Skin epidermis (tissue), 12 donors: ENCODE measurements around the gene AGAP1.

ENCODE experiments used
- H3K27ac ChIP-seq, 21 experiments: fragments of 200-600 bp; sonication (generic) in 11 of 21; one replicate each; pipeline ENCODE4 v1.5.0; 2020; ENCODE audit warnings: mild to moderate bottlenecking in 3 of 21, inconsistent platforms in 2 of 21, moderate library complexity in 2 of 21
- H3K4me3 ChIP-seq, 7 experiments: fragments of 200-600 bp; sonication (generic) in 2 of 7; one replicate each; pipeline ENCODE4 v1.5.0; 2020; ENCODE audit warnings: inconsistent platforms in 2 of 7, mild to moderate bottlenecking in 2 of 7, moderate library complexity in 1 of 7

The AGAP1 gene

GRCh38 chr2:235526166-235526565, 32.3 kb downstream of the AGAP1 start:
- Histone ChIP-seq H3K4me3 (no peak overlapping the region), H3K27ac (no peak overlapping the region)

- Histone ChIP-seq H3K4me3 (no peak overlapping the region), H3K27ac (no peak overlapping the region)
These were observed 34.1 kb downstream of the AGAP1 start for GRCh38 chr2:235527806-235528469.

- H3K27ac ChIP-seq = no peak overlapping the region
- no peak overlapping the region for H3K4me3 ChIP-seq
These were observed 35.8 kb downstream of the AGAP1 start for GRCh38 chr2:235529621-235530020.

- Histone ChIP-seq H3K27ac (no peak overlapping the region), H3K4me3 (no peak overlapping the region)
These were observed 36.9 kb downstream of the AGAP1 start for GRCh38 chr2:235530735-235531134.

- Histone ChIP-seq H3K4me3 (no peak overlapping the region), H3K27ac (no peak overlapping the region)
These were observed 38.5 kb downstream of the AGAP1 start for GRCh38 chr2:235532307-235532706.

- Histone ChIP-seq H3K27ac (no peak overlapping the region), H3K4me3 (no peak overlapping the region)
These were observed 39.4 kb downstream of the AGAP1 start for GRCh38 chr2:235533198-235533597.

GRCh38 chr2:235533616-235534385, 40.0 kb downstream of the AGAP1 start:
- H3K27ac ChIP-seq = no peak overlapping the region
- H3K4me3 ChIP-seq = no peak overlapping the region

GRCh38 chr2:235534678-235535422, 41.0 kb downstream of the AGAP1 start:
- Histone ChIP-seq H3K27ac (no peak overlapping the region), H3K4me3 (no peak overlapping the region)

- no peak overlapping the region for H3K27ac ChIP-seq
- H3K4me3 ChIP-seq = no peak overlapping the region
These were observed 41.7 kb downstream of the AGAP1 start for GRCh38 chr2:235535423-235536130.

GRCh38 chr2:235536711-235537110, 42.9 kb downstream of the AGAP1 start:
- Histone ChIP-seq H3K4me3 (no peak overlapping the region), H3K27ac (no peak overlapping the region)

- Histone ChIP-seq H3K4me3 (no peak overlapping the region), H3K27ac (no peak overlapping the region)
These were observed 43.3 kb downstream of the AGAP1 start for GRCh38 chr2:235537186-235537585.

- no peak overlapping the region for H3K27ac ChIP-seq
These were observed 43.7 kb downstream of the AGAP1 start for GRCh38 chr2:235537587-235537986.

GRCh38 chr2:235538144-235538639, 44.3 kb downstream of the AGAP1 start:
- Histone ChIP-seq H3K27ac (no peak overlapping the region), H3K4me3 (no peak overlapping the region)

More at GRCh38 chr2:235537587-235537986, 43.7 kb downstream of the AGAP1 start:
- H3K4me3 ChIP-seq = no peak overlapping the region

- Histone ChIP-seq H3K27ac (no peak overlapping the region), H3K4me3 (no peak overlapping the region)
These were observed 45.1 kb downstream of the AGAP1 start for GRCh38 chr2:235538981-235539380.

GRCh38 chr2:235539773-235540172, 45.9 kb downstream of the AGAP1 start:
- Histone ChIP-seq H3K4me3 (no peak overlapping the region), H3K27ac (no peak overlapping the region)

- H3K27ac ChIP-seq = no peak overlapping the region
- no peak overlapping the region for H3K4me3 ChIP-seq
These were observed 47.2 kb downstream of the AGAP1 start for GRCh38 chr2:235541016-235541415.

GRCh38 chr2:235541838-235542549, 48.2 kb downstream of the AGAP1 start:
- Histone ChIP-seq H3K4me3 (no peak overlapping the region), H3K27ac (no peak overlapping the region)

GRCh38 chr2:235542733-235543127, 48.9 kb downstream of the AGAP1 start:
- Histone ChIP-seq H3K4me3 (no peak overlapping the region), H3K27ac (no peak overlapping the region)

- Histone ChIP-seq H3K4me3 (no peak overlapping the region), H3K27ac (peak overlapping the region in 1 of 21 experiments; percentile 2)
These were observed 49.4 kb downstream of the AGAP1 start for GRCh38 chr2:235543128-235543750.
